ENCODE measurements around the gene BECN2.
"Not testable (repeated sequence)": the region's sequence is repeated elsewhere in the genome, so short reads cannot be mapped to it uniquely, and the experiment has no call there.

Gene BECN2

DNA sequence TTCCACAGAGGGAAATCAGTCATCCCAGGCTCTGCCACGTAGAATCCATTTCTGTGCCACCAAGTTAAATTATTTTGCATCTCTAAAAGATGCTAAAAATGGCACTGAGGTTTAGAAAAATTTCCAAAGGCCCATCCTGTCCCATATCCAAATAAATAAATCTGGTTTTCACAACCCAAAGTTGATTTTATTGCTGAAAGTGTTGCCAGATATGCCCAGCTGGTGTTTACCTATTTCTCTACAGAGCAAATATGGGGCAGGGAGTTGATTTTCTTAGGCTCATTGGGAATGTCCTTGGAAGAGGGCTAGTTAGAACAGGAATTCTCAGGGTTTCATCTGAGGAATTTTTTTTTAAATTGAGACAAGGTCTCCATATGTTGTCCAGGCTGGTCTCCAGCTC lies 22.4 kb downstream of the BECN2 start:
- Histone ChIP-seq H3K36me3 (replicated peaks) (no peaks in the 10 kb centered on the region), H3K27me3 (replicated peaks) (no peaks in the 10 kb centered on the region), H3K4me3 (ENCODE audit: low read depth, low read length) (no peak overlapping the region), H3K27ac (no peak overlapping the region)
- no peak for DNase-seq
- TF ChIP-seq, protein P1, sequence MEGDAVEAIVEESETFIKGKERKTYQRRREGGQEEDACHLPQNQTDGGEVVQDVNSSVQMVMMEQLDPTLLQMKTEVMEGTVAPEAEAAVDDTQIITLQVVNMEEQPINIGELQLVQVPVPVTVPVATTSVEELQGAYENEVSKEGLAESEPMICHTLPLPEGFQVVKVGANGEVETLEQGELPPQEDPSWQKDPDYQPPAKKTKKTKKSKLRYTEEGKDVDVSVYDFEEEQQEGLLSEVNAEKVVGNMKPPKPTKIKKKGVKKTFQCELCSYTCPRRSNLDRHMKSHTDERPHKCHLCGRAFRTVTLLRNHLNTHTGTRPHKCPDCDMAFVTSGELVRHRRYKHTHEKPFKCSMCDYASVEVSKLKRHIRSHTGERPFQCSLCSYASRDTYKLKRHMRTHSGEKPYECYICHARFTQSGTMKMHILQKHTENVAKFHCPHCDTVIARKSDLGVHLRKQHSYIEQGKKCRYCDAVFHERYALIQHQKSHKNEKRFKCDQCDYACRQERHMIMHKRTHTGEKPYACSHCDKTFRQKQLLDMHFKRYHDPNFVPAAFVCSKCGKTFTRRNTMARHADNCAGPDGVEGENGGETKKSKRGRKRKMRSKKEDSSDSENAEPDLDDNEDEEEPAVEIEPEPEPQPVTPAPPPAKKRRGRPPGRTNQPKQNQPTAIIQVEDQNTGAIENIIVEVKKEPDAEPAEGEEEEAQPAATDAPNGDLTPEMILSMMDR (IDR thresholded peaks at IDR 0.05; ENCODE audit: low read depth, low read length, missing control alignments) = no peak
- in situ Hi-C loops (cut with HindIII; ENCODE audit: low pct_ligation_motif_present, low sequenced_read_pairs) = no loop called here

DNA sequence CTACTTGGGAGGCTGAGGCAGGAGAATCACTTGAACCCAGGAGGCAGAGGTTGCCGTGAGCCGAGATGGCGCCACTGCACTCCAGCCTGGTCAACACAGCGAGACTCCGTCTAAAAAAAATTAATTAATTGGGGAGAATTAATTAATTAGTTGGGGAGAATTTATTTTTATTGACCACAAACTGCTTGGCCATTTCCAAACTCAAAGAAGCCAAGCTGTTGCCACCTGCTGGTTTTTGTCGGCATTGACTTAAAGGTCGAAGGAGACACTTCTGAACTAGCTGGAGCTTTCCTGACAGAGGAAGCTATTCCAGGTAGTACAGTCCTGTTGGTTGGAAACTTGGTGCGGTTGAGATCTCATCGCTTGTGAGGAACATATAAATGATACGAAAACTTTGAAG lies 28.2 kb downstream of the BECN2 start:
- TF ChIP-seq, protein P1 (IDR thresholded peaks at IDR 0.05; ENCODE audit: low read depth, low read length, missing control alignments) = peak; percentile 66
- H3K4me3 ChIP-seq (ENCODE audit: low read depth, low read length) = no peak overlapping the region
- peak; percentile 47 for DNase-seq
- H3K27ac ChIP-seq = no peak overlapping the region
- in situ Hi-C loops (cut with HindIII; ENCODE audit: low pct_ligation_motif_present, low sequenced_read_pairs) = no loop called here
- H3K36me3 ChIP-seq (replicated peaks) = no peaks in the 10 kb centered on the region
- no peaks in the 10 kb centered on the region for H3K27me3 ChIP-seq (replicated peaks)

DNA sequence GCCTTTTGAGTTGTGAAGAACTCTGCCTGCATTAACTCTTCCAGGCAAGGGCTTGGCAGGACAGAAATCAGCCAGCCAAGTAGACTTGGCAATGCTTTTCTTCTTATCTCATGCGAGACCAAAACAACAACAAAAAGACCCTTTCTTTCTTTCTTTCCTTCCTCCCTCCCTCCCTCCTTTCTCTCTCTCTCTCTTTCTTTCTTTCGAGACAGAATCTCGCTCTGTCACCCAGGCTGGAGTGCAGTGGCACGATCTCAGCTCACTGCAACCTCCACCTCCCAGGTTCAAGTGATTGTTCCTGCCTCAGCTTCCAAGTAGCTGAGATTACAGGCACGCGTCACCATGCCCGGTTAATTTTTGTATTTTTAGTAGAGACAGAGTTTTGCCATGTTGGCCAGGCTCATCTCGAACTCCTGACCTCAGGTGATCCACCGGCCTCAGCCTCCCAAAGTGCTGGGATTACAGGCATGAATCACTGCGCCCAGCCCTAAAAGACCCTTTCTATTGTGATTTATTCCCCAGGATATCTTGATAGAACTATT lies 30.9 kb downstream of the BECN2 start:
- DNase-seq; H3K36me3 ChIP-seq (replicated peaks); in situ Hi-C loops (cut with HindIII; ENCODE audit: low pct_ligation_motif_present, low sequenced_read_pairs): not testable (repeated sequence)

DNA sequence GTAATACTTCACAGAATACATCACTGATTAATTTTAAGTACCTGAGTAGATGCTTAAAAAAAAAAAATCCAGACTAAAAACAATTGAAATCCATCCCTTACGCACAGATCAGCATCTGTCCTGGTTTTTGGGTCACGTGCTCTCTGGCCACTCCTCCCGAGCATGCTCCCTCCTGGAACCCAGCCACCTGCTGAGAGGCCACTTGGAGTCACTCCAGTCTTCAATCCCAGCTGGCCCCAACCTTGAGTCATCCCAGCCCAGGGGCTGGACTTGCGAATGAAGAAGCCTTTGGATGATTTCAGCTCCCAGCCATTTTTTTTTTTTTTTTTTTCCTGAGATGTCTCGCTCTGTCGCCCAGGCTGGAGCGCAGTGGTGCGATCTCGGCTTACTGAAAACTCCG lies 32.5 kb downstream of the BECN2 start:
- Histone ChIP-seq H3K27me3 (replicated peaks) (no peaks in the 10 kb centered on the region), H3K4me3 (ENCODE audit: low read depth, low read length) (no peak overlapping the region), H3K36me3 (replicated peaks) (no peaks in the 10 kb centered on the region), H3K27ac (no peak overlapping the region)
- peak; percentile 83 for DNase-seq
- TF ChIP-seq, protein P1 (IDR thresholded peaks at IDR 0.05; ENCODE audit: low read depth, low read length, missing control alignments) = no peak
- in situ Hi-C loops (cut with HindIII; ENCODE audit: low pct_ligation_motif_present, low sequenced_read_pairs) = no loop called here

More for the DNA sequence above, 30.9 kb downstream of the BECN2 start:
- H3K4me3 ChIP-seq (ENCODE audit: low read depth, low read length); H3K27me3 ChIP-seq (replicated peaks); H3K27ac ChIP-seq: not testable (repeated sequence)

DNA sequence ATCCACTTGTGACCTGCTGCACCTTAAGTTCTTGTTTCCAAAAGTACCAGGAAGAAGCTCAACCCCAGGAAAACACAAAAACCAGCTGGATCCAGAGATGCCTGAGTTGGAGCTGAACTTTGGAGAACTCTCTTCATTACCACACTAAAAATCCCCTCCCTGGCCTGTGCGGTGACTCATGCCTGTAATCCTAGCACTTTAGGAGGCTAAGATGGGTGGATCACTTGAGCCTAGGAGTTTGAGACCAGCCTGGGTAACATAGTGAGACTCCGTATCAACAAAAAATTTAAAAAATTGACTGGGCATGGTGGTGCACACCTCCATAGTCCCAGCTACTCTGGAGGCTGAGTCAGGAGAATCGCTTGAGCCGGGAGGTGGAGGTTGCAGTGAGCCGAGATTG lies 35.2 kb downstream of the BECN2 start:
- no peaks in the 10 kb centered on the region for H3K36me3 ChIP-seq (replicated peaks)
- H3K27ac ChIP-seq = no peak overlapping the region
- TF ChIP-seq, protein P1 (IDR thresholded peaks at IDR 0.05; ENCODE audit: low read depth, low read length, missing control alignments) = no peak
- no peak overlapping the region for H3K4me3 ChIP-seq (ENCODE audit: low read depth, low read length)
- no peaks in the 10 kb centered on the region for H3K27me3 ChIP-seq (replicated peaks)
- in situ Hi-C loops (cut with HindIII; ENCODE audit: low pct_ligation_motif_present, low sequenced_read_pairs) = no loop called here
- peak; percentile 14 for DNase-seq

DNA sequence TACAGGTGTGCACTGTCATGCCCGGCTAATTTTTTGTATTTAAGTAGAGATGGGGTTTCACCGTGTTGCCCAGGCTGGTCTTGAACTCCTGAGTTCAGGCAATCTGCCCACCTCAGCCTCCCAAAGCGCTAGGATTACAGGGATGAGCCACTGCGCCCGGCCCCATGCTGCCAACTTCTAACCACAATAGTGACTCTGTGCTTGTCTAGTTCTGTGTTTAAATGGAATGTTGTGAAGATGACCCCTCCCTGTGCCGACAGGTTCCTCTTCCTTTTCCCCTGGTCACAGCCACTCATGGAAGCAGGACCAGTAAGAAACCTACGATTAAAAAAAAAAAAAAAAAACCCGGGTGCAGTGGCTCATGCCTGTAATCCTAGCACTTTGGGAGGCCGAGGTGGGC lies 36.6 kb downstream of the BECN2 start:
- Histone ChIP-seq H3K27ac (no peak overlapping the region), H3K4me3 (ENCODE audit: low read depth, low read length) (no peak overlapping the region), H3K27me3 (replicated peaks) (no peaks in the 10 kb centered on the region), H3K36me3 (replicated peaks) (no peaks in the 10 kb centered on the region)
- TF ChIP-seq, protein P1 (IDR thresholded peaks at IDR 0.05; ENCODE audit: low read depth, low read length, missing control alignments) = no peak
- in situ Hi-C loops (cut with HindIII; ENCODE audit: low pct_ligation_motif_present, low sequenced_read_pairs) = no loop called here
- no peak for DNase-seq

All from brain microvascular endothelial cell (primary cell).